SK-N-SH treated with all-trans-retinoic acid at 6 μM for 48 hours (cell line): ENCODE results near the gene ABHD11.
"Not testable (repeated sequence)": the region's sequence is repeated elsewhere in the genome, so short reads cannot be mapped to it uniquely, and the experiment has no call there.

ENCODE experiments used
- ATAC-seq: fragments of 200-7000 bp; cut with Tn5 transposase; 3 replicates; pipeline ENCODE4 v1.9.1; 2020; ENCODE audit warnings: mild to moderate bottlenecking, moderate library complexity
- ARNTL ChIP-seq: fragments of 450-650 bp; formaldehyde crosslinking; IDR thresholded peaks from 2 replicates; pipeline ENCODE4 v1.5.0; 2020; ENCODE audit warnings: low read depth, mild to moderate bottlenecking, moderate library complexity, borderline replicate concordance
- BACH2 ChIP-seq: fragments of 250-450 bp; sonication (Bioruptor Pico); IDR thresholded peaks from 2 replicates; pipeline ENCODE4 v1.9.0; 2021; ENCODE audit warnings: mild to moderate bottlenecking, borderline replicate concordance
- CREB5 ChIP-seq: fragments of 250-450 bp; sonication (Bioruptor Pico); IDR thresholded peaks from 2 replicates; pipeline ENCODE4 v1.5.1; 2020; ENCODE audit warnings: low read depth, mild to moderate bottlenecking, moderate library complexity
- CSDC2 ChIP-seq: fragments of 250-450 bp; sonication (Bioruptor Pico); IDR thresholded peaks from 2 replicates; pipeline ENCODE4 v1.5.0; 2020; ENCODE audit warnings: mild to moderate bottlenecking, moderate library complexity
- CSRNP3 ChIP-seq: fragments of 250-450 bp; sonication (Bioruptor Pico); IDR thresholded peaks from 2 replicates; pipeline ENCODE4 v1.5.1; 2021; ENCODE audit warnings: mild to moderate bottlenecking, moderate library complexity
- ESRRG ChIP-seq: fragments of 250-450 bp; sonication (Bioruptor Pico); IDR thresholded peaks from 2 replicates; pipeline ENCODE4 v1.6.1; 2021; ENCODE audit warnings: mild to moderate bottlenecking
- GLIS3 ChIP-seq: fragments of 250-450 bp; sonication (Bioruptor Pico); IDR thresholded peaks from 2 replicates; pipeline ENCODE4 v1.5.0; 2020; ENCODE audit warnings: mild to moderate bottlenecking, moderate library complexity
- ISL1 ChIP-seq: fragments of 250-450 bp; sonication (Bioruptor Pico); IDR thresholded peaks from 2 replicates; pipeline ENCODE4 v2.1.2; 2022; ENCODE audit warnings: mild to moderate bottlenecking, moderate library complexity
- OSR1 ChIP-seq: fragments of 250-450 bp; sonication (Bioruptor Pico); IDR thresholded peaks from 2 replicates; pipeline ENCODE4 v1.8.0; 2022; ENCODE audit warnings: moderate library complexity, mild to moderate bottlenecking, inconsistent platforms
- PATZ1 ChIP-seq: fragments of 250-450 bp; sonication (Bioruptor Pico); IDR thresholded peaks from 2 replicates; pipeline ENCODE4 v1.8.0; 2020; ENCODE audit warnings: mild to moderate bottlenecking, moderate library complexity, borderline replicate concordance
- POU6F1 ChIP-seq: fragments of 250-450 bp; sonication (Bioruptor Pico); IDR thresholded peaks from 2 replicates; pipeline ENCODE4 v1.8.0; 2021; ENCODE audit warnings: low read depth, mild to moderate bottlenecking, moderate library complexity, borderline replicate concordance
- SNAI2 ChIP-seq: fragments of 250-450 bp; sonication (Bioruptor Pico); IDR thresholded peaks from 2 replicates; pipeline ENCODE4 v1.5.0; 2020; ENCODE audit warnings: mild to moderate bottlenecking, moderate library complexity
- TCF4 ChIP-seq: fragments of 250-450 bp; sonication (Bioruptor Pico); IDR thresholded peaks from 2 replicates; pipeline ENCODE4 v1.8.0; 2021; ENCODE audit warnings: mild to moderate bottlenecking, moderate library complexity, borderline replicate concordance
- TOX ChIP-seq: fragments of 250-450 bp; sonication (Bioruptor Pico); IDR thresholded peaks from 2 replicates; pipeline ENCODE4 v1.8.0; 2021; ENCODE audit warnings: mild to moderate bottlenecking, moderate library complexity, borderline replicate concordance
- TSHZ2 ChIP-seq: fragments of 250-450 bp; sonication (Bioruptor Pico); IDR thresholded peaks from 2 replicates; pipeline ENCODE4 v1.5.0; 2020; ENCODE audit warnings: mild to moderate bottlenecking, moderate library complexity
- ZC3H10 ChIP-seq: fragments of 250-450 bp; sonication (Bioruptor Pico); IDR thresholded peaks from 2 replicates; pipeline ENCODE4 v1.5.1; 2021; ENCODE audit warnings: mild to moderate bottlenecking, moderate library complexity
- ZFP3 ChIP-seq: fragments of 250-450 bp; sonication (Bioruptor Pico); IDR thresholded peaks from 2 replicates; pipeline ENCODE4 v1.5.0; 2020; ENCODE audit warnings: mild to moderate bottlenecking, moderate library complexity
- ZFP30 ChIP-seq: fragments of 450-650 bp; formaldehyde crosslinking; IDR thresholded peaks from 2 replicates; pipeline ENCODE4 v1.5.0; 2022; ENCODE audit warnings: mild to moderate bottlenecking, moderate library complexity
- ZNF565 ChIP-seq: fragments of 450-650 bp; formaldehyde crosslinking; conservative IDR thresholded peaks from 2 replicates; pipeline ENCODE4 v1.5.0; 2020; ENCODE audit warnings: low read depth, mild to moderate bottlenecking, moderate library complexity
- ZNF70 ChIP-seq: fragments of 450-650 bp; formaldehyde crosslinking; IDR thresholded peaks from 2 replicates; pipeline ENCODE4 v1.5.0; 2020; ENCODE audit warnings: mild to moderate bottlenecking, moderate library complexity
- ZNF8 ChIP-seq: fragments of 450-650 bp; formaldehyde crosslinking; IDR thresholded peaks from 2 replicates; pipeline ENCODE4 v1.5.0; 2020; ENCODE audit warnings: mild to moderate bottlenecking, moderate library complexity

The ABHD11 gene

GRCh38 chr7:73738612-73739386 lies at the start of gene ABHD11:
TSS of gene ABHD11 (minus strand) at chr7:73738802. CDS start at chr7:73738770, 32 bp downstream.
- peak; percentile 84 for ATAC-seq

GRCh38 chr7:73787786-73788048 lies 49.1 kb upstream of the ABHD11 start:
- ATAC-seq = not testable (repeated sequence)

More at GRCh38 chr7:73738612-73739386, at the start of gene ABHD11:
- TF ChIP-seq ZNF8 (CRISPR knock-in tag) (0 out of 2 replicates have a peak, but pooled peaks have one; percentile 58), ZFP3 (CRISPR knock-in tag) (peak; percentile 44; the same call in 1 of the 2 replicates), ZFP30 (CRISPR knock-in tag) (no peak), CREB5 (no peak), BACH2 (CRISPR knock-in tag) (0 out of 2 replicates have a peak, but pooled peaks have one; percentile 39), SNAI2 (CRISPR knock-in tag) (peak; percentile 23; the same call in 1 of the 2 replicates), TSHZ2 (CRISPR knock-in tag) (peak; percentile 61; the same call in 1 of the 2 replicates), POU6F1 (CRISPR knock-in tag) (no peak), GLIS3 (CRISPR knock-in tag) (0 out of 2 replicates have a peak, but pooled peaks have one; percentile 51), PATZ1 (CRISPR knock-in tag) (peak; percentile 50; the same call in 1 of the 2 replicates), CSDC2 (CRISPR knock-in tag) (0 out of 2 replicates have a peak, but pooled peaks have one; percentile 57), TCF4 (peak; percentile 48; the same call in 1 of the 2 replicates)
- TF ChIP-seq, all 23 proteins: peak for 9

GRCh38 chr7:73786588-73786987 lies 48.0 kb upstream of the ABHD11 start:
- no peak for ATAC-seq
- TF ChIP-seq ZFP30 (CRISPR knock-in tag) (no peak), ZFP3 (CRISPR knock-in tag) (no peak), SNAI2 (CRISPR knock-in tag) (no peak), TOX (CRISPR knock-in tag) (no peak), ZNF565 (CRISPR knock-in tag) (no peak), ZNF70 (CRISPR knock-in tag) (no peak), ZNF8 (CRISPR knock-in tag) (no peak), BACH2 (CRISPR knock-in tag) (no peak), CSRNP3 (no peak), GLIS3 (CRISPR knock-in tag) (no peak), ARNTL (CRISPR knock-in tag) (no peak), ISL1 (CRISPR knock-in tag) (no peak), PATZ1 (CRISPR knock-in tag) (no peak), CREB5 (no peak), CSDC2 (CRISPR knock-in tag) (no peak), OSR1 (CRISPR knock-in tag) (no peak), ZC3H10 (CRISPR knock-in tag) (no peak), POU6F1 (CRISPR knock-in tag) (no peak), ESRRG (CRISPR knock-in tag) (no peak)
